GM20000 (cell line): ENCODE results near the gene PCIF1.
"Not testable (repeated sequence)": the region's sequence is repeated elsewhere in the genome, so short reads cannot be mapped to it uniquely, and the experiment has no call there.

Experiments
- DNase-seq: peaks from one replicate; pipeline ENCODE4 v3.0.0; 2012; ENCODE audit warnings: low spot score
- CTCF ChIP-seq: IDR thresholded peaks from 2 replicates; pipeline ENCODE4 v1.5.1; 2012; ENCODE audit warnings: mild to moderate bottlenecking, control low read depth; ENCODE audit errors: extremely low read depth, missing control alignments

PCIF1 gene

GRCh38 chr20:45921337-45922189 lies 12.9 kb upstream of the PCIF1 start:
- no peak for TF ChIP-seq CTCF
- DNase-seq, result no peak

GRCh38 chr20:45924391-45925261 lies 9.9 kb upstream of the PCIF1 start:
- no peak for TF ChIP-seq CTCF
- DNase-seq, result no peak

GRCh38 chr20:45925821-45926506 lies 8.5 kb upstream of the PCIF1 start:
- no peak for TF ChIP-seq CTCF
- DNase-seq, result no peak

GRCh38 chr20:45926731-45927070 lies 7.8 kb upstream of the PCIF1 start:
- TF ChIP-seq CTCF, result no peak
- DNase-seq, result no peak

- TF ChIP-seq CTCF, result no peak
- no peak for DNase-seq
Measured at GRCh38 chr20:45927071-45927878, 7.2 kb upstream of the PCIF1 start.

GRCh38 chr20:45931680-45932079 lies 2.8 kb upstream of the PCIF1 start:
- DNase-seq, result not testable (repeated sequence)
